Activated naive CD8-positive, alpha-beta T cell treated with anti-CD3 and anti-CD28 coated beads, Interleukin-2, amount 50 U/mL, for 16 hours (primary cell): ENCODE results near the gene PARP9.

Source experiments
- DNase-seq: peaks from one replicate; pipeline ENCODE4 v3.0.0-alpha.2; 2020; ENCODE audit warnings: low read depth, low spot score

Gene PARP9

GRCh38 chr3:122564155-122564912 is at the start of gene PARP9, which contains the start of gene DTX3L:
Gene PARP9 (minus strand): TSS chr3:122564300. CDS start chr3:122559620, 4,680 bp downstream.
Gene DTX3L (plus strand): TSS chr3:122564338. CDS start chr3:122564427, 89 bp downstream.
- DNase-seq = peak; percentile 55

DNA sequence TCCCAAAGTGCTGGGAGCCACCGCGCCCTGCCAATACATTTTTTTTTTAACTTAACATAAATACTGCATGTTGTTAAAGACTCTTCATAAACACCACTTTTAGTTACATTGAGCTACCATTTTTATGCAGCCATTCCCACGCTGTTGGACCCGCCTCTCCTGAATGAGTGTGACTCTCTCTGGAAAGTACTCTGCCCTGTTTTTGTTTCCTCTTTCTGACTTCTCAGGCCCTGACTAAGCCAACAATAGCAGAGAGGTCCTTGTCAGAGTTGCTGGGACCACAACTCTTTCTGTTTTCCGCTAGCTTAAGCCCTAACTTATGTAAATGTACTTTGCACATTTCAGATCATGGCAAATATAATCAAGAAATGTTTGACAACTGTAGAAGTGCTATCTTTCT is 48.6 kb upstream of the PARP9 start:
- no peak for DNase-seq

DNA sequence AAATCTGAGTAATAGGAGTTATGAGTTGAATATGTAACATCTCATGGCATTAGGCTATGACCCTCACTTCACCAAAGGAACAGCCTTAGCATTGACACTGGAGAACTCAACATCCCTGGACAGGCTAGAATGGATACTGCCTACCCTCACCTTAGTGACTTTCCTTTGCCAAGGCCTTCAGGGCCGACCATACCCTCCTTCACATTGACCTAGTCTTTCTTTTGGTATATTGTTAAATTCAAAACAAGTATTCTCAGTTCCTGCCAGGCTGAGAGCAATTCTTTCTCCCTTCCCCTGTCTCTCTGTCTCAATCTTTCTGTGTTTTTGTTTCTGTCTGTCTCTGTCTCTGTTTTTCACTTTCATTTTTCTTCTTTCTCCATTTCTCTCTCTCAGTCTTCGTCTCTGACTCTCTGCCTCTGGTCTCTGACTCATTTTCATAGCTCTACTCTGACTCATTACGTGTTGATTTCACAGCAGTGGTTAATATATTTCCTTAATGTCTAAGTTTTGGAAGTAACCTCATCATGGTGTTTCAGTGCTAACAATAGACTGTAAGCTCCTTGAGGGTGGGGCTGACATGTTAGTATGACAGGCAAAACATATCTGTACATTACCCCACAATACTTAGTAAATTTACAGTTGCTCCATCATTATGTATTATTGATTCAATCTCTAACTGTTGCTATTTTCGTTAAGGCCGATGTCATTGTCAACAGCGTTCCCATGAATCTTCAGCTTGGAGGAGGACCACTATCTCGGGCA is 45.9 kb upstream of the PARP9 start:
- no peak for DNase-seq

DNA sequence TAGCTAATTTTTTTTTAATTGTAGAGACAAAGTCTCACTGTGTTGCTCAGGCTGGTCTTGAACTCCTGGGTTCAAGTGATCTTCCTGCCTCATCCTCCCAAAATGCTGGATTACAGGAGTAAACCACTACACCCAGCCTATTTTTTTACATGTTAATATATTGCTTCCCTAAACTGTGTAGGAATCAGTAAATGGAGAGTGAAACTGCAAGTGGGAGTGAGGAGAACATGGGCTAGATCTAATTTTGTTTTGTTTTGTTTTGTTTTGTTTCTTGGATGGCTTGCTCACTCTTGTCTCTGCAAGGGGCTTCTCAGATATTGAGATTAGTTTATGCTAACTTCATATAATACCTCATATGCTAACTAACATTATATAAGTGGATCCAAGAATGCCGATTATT is 44.8 kb upstream of the PARP9 start:
- no peak for DNase-seq

DNA sequence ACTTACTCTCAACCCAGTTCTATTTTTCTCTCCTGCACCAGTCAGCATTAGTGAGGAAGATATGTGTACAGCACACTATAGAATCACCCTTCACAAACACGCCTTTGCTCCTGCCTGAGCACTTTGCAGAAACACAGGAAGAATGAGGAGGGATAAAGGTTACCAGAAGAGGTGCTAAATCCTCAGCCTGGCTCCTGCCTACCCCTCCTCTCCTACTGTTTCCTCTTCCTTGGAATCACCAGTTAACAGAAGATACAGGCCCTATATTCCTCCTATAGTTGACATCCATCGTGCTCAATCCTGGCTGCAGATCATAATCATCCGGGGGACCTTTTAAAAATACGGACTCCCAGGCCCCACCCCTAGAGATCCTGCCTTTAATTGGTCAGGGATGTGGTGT is 42.2 kb upstream of the PARP9 start:
- no peak for DNase-seq

- no peak for DNase-seq
Observed at GRCh38 chr3:122603056-122603455, 39.0 kb upstream of the PARP9 start.

DNA sequence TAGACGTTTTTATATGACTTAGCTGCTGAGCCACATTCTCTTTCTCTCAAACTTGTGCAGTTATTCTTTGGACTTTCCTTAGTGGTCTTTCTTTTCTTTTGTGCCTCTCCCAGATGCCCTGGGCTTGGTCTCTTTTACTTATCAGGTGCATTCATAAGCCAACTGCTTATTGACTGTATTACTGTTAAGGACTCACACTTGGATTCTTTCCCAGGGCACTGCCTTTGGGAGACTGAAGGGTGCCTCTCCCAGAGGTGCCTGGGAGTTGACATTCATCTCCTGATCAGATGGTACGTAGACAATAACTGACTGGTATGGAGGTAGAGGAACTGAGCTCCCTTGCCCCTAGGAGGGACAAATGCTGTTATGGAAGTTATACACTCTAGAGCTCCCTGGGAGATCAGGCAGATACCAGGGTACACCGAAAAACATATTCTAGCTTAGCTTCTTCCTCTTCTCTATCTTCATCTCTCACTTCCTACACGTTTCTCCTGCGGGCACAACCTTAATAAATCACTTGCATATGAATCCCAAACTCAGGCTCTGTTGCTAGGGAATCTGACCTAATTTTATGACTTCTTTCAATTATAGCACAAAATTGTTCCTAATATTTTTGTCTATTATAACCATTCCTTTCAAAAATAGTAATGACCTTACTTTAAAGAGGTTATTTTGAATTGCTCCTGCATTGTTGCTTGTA is 38.1 kb upstream of the PARP9 start:
- no peak for DNase-seq

- DNase-seq = no peak
Observed at GRCh38 chr3:122598556-122598955, 34.5 kb upstream of the PARP9 start.

GRCh38 chr3:122598151-122598550 is 34.1 kb upstream of the PARP9 start:
- no peak for DNase-seq

GRCh38 chr3:122594025-122594424 is 29.9 kb upstream of the PARP9 start:
- DNase-seq = no peak

- DNase-seq = no peak
Observed at GRCh38 chr3:122590610-122591009, 26.5 kb upstream of the PARP9 start.

- DNase-seq = no peak
Observed at GRCh38 chr3:122589297-122589696, 25.2 kb upstream of the PARP9 start.

DNA sequence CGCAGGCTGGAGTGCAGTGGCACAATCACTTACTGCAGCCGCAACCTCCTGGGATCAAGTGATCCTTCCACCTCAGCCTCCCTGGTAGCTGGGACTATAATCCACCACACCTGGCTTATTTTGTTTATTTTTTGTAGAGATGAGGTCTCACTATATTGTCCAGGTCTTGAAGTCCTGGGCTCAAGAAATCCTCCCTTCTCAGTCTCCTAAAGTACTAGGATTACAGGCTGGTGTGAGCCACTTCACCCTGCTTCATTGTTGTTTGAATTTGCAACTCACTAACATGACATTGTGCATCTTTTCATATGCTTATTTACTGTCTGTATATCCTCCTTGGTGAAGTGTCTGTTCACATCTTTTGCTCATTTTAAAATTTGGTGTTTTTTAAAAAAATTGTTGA is 23.5 kb upstream of the PARP9 start:
- no peak for DNase-seq

DNA sequence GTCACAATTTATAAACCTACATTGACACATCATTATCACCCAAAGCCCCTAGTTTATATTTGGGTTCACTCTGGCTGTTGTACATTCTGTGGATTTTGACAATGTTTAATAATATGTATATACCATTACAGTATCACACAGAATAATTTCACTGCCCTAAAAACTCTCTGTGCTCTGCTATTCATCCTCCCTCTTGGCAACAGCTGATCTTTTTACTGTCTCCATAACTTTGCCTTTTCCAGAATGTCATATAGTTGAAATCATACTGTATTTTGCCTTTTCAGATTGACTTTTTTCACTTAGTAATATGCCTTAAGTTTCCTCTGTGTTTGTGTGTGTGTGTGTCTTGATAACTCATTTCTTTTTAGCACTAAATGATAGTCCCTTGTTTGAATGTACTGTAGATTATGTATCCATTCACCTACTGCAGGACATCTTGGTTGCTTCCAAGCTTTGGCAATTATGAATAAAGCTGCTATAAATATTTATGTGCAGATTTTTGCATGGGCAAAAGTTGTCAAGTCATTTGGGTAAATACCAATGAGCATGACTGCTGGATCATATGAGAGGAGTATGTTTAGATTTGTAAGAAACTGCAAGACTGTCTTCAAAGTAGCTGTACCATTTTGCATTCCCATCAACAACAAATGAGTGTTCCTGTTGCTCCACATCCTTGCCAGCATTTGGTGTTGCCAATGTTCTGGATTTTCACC is 22.8 kb upstream of the PARP9 start:
- no peak for DNase-seq

DNA sequence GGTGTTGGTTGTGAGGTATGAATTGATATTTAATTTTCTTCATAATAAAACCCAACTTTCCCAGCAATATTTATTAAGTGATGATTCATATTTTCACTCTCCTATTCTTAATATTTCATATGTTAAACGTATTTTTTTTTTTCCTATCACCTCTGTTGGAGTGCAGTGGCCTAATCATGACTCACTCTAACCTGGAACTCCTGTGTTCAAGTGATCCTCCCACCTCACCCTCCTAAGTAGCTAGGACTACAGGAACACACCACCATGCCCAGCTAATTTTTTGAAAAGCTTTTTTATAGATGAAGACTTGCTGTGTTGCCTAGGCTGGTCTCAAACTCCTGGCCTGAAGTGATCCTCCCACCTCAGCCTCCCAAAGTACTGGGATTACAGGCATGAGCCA is 22.0 kb upstream of the PARP9 start:
- DNase-seq = no peak

- no peak for DNase-seq
Observed at GRCh38 chr3:122582390-122582789, 18.3 kb upstream of the PARP9 start.

GRCh38 chr3:122581622-122582021 is 17.5 kb upstream of the PARP9 start:
- no peak for DNase-seq

GRCh38 chr3:122580470-122580869 is 16.4 kb upstream of the PARP9 start:
- DNase-seq = no peak

DNA sequence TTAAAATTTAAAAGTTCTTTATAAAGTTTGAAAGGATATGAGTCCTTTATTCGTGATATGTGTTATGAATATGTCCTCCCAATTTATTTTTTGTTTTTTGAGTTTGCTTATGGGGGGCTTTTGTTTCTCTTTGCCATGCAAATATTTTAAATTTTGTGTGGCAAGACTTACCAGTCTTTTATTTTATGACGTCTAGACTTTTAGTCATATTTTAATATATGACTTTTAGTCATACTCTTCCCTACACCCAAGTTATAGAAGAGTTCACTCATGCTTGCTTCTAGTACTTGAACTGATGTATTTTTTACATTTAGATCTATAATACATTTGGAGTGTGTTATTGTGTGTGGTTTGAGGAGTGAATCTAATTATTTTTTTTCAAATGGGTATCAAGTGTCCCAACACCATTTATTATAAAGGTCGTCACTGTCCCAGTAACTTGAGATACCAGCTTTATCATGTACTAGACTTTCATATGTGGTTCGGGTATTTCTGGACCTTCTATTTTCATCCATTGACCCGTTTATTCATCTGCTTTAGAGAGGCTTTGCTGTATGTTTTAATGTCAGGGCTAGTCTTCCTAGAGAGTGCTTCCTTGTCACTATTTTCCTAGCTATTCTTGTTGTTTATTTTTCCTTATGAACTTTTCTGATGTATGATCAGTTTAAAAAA is 14.1 kb upstream of the PARP9 start:
- DNase-seq = no peak

DNA sequence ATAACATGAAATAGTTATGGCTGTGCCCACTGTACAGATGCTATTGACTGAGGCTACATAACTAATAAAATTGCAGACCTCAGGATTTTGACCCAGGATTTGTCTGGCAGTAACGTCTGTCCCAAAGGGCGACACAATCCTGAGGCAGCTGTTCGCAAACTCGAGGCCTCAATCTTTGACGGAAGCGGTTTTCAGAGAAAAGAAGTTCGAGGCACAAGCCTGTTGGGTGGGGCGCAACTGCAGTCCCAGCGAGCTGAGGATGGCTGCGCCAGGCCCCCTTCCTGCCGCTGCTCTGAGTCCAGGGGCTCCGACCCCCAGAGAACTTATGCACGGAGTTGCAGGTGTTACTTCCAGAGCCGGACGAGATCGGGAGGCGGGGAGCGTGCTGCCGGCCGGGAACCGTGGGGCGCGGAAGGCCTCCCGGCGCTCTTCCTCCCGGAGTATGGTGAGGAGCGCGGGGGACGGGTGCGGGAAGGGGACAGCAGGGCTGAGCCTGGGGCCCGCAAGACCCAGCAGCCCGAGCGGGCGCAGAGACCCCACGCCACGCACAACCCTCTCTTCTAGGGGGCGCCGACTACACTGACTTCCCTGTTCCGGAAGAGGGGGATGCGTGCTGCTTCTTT is 13.4 kb upstream of the PARP9 start, which contains the start of gene PARP15:
Gene PARP15, plus strand, starts transcription at position 242 of the 623 bp plus-strand sequence. Its CDS starts 18 bp downstream, at position 260.
- DNase-seq = no peak
